H7 (cell line): Measurements from ENCODE around the gene SS18L1. TPM values are rescaled to one million over a fixed set of nuclear protein-coding genes. Genes with fewer than 3 reads are reported as not detected.

Experiments
- DNase-seq: peaks from one replicate; pipeline ENCODE4 v3.0.0; 2012
- H3K27me3 ChIP-seq: 2 replicates; pipeline ENCODE4 v1.6.0; 2011; ENCODE audit warnings: mild to moderate bottlenecking, low read length; ENCODE audit not compliant: control insufficient read depth, insufficient read depth
- H3K36me3 ChIP-seq: replicated peaks from 2 replicates; pipeline ENCODE4 v1.5.1; 2011; ENCODE audit warnings: low read length; ENCODE audit not compliant: control insufficient read depth, insufficient read depth
- H3K4me3 ChIP-seq: 2 replicates; pipeline ENCODE4 v1.5.1; 2011; ENCODE audit warnings: low read depth, mild to moderate bottlenecking, control low read depth, low read length, moderate library complexity; ENCODE audit not compliant: insufficient read depth
- total RNA-seq: library from RNA; depleted of rRNA; stranded (reverse); fragments of >200 nt; shearing (Covaris generic); gene quantifications from 2 replicates; pipeline ENCODE4 v1.2.3, GENCODE V29; 2014

Gene SS18L1
- total RNA-seq, 1 experiment from 2014 or later: 15.1 TPM

DNA sequence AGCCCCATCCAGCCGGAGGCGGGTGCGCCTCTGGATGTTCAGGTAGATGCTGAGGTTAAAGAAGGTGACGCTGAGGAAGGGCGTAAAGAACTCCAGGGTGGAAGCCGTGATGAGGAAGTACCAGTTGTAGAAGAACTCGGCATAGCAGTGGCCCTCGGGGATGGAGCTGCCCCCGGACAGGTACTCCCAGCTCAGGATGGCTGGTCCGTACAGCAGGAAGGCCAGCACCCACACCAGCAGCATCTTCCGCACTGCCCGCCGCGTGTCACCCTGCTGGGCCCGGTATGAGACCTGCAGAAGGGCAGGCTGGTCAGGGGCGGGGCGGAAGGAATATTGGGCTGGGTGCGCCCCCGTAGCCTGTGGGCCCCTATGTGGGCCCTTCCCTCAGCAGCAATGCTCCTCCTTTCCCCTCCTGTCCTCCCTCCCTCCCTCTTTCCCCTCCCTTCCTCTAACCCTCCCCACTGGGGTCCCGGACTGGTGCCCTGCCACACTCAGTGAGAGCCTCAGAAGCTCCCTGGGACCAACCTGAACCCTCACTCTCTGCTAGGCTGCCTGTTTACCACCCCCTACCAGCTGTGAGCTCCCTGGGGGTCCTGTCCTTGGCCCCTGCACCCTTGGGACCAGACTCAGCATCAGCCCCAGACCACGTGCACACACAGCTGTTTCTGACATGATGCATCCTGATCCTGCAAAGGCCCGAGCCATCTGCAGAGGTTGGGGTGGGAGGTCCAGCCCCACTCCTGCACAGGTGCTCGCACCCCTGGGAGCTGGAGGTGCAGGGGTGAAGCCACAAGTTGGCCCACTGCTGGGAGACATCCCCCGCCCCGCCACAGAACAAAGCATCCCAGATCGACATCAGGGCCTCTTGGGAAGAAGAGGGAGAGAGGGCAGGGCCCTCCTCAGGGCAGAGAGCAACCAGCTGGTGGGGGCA lies 73.3 kb downstream of the SS18L1 start:
- peaks cover 36% of the 10 kb centered on the region for H3K27me3 ChIP-seq
- H3K36me3 ChIP-seq: no peaks in the 10 kb centered on the region
- no peak overlapping the region for H3K4me3 ChIP-seq
- no peak for DNase-seq

- peaks cover 38% of the 10 kb centered on the region for H3K27me3 ChIP-seq
- peak; percentile 82 for DNase-seq
- H3K4me3 ChIP-seq: no peak overlapping the region
- no peaks in the 10 kb centered on the region for H3K36me3 ChIP-seq
Observed at GRCh38 chr20:62217913-62218773, 74.6 kb downstream of the SS18L1 start.

GRCh38 chr20:62219101-62219991 lies 75.8 kb downstream of the SS18L1 start:
- Histone ChIP-seq H3K36me3 (no peaks in the 10 kb centered on the region), H3K27me3 (peaks cover 38% of the 10 kb centered on the region), H3K4me3 (peak overlapping the region; percentile 31)
- DNase-seq: peak; percentile 91

GRCh38 chr20:62219992-62220665 lies 76.6 kb downstream of the SS18L1 start, which contains the start of gene HRH3:
Gene HRH3, minus strand, starts transcription at chr20:62220278. Its CDS starts 308 bp downstream, at chr20:62219970.
- H3K36me3 ChIP-seq: no peaks in the 10 kb centered on the region
- H3K27me3 ChIP-seq: peaks cover 38% of the 10 kb centered on the region
- peak; percentile 99 for DNase-seq
- peak within 1 kb of the TSS; percentile 33 for H3K4me3 ChIP-seq

DNA sequence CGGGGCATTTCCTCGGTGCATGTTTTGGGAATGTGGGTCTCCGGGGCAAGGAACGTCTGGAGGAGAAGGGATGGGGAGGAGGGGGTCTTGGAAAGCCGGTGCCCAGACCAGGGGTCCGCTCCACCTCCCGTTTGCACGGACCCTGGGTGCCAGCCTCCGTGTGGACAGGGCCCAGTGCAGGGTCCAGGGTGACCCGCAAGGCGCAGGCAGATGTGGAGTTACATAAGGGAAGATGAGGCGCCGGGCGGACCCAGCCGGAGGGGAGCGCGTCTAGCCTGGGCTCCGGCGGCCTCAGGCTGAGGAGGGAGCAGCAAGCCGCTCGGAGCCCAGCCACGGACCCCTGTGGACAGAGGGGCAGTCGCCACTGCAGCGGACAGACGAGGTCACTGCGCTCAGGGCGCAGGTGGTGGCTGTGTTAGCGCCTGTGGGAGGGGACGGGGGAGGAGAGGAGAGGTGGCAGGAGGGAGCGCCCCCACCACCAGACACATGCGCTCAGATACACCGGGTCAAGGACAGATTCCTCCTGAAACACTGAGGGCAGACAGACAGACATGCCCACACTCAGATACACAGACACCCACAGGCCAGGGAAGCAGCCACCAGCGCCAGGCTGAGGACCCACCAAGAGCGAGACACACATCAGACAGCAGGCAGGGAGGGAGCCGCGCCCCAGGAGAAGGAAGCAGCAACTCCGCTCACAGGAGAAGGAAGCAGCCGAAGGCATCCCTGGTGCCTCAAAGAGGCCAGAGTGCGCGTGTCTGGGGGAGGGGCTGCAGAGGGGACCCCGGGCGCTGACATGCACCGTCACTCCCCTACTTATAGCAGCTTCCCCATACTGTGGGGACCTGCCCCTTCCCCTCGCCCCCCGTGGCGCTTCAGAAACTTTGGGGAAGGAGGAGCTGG lies 77.3 kb downstream of the SS18L1 start:
- no peaks in the 10 kb centered on the region for H3K36me3 ChIP-seq
- DNase-seq: peak; percentile 88
- peaks cover 38% of the 10 kb centered on the region for H3K27me3 ChIP-seq
- H3K4me3 ChIP-seq: peak overlapping the region; percentile 33; the same call in 1 of the 2 replicates

DNA sequence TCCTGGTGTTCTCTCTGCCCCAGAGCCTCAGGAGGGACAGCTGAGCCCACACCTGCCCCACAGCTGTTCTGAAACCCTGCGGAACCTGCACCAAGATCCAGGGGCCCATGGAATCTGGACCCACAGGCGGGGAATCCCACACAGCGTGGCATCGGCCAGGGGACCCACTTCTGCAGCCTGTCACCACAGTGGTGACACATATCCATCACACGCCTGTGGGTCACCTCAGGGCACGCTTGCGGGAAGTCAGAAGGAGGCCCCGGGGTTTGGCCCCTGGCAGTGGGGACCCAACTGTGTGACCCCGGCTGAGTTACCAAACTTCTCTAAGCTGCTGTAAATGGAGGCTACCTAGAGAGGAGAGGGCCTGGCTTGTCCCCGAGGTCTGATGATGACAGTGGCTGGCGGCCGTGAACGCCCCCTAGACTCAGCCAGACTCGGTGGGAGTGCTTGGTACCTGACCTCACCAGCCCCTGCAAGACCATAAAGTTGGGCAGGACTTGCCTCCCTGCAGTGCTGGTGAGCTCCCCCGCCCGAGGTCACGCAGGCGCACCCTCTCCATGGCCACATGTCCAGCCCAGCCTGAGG lies 78.8 kb downstream of the SS18L1 start:
- Histone ChIP-seq H3K27me3 (peaks cover 38% of the 10 kb centered on the region), H3K36me3 (no peaks in the 10 kb centered on the region), H3K4me3 (no peak overlapping the region)
- DNase-seq: no peak

GRCh38 chr20:62222972-62223371 lies 79.4 kb downstream of the SS18L1 start:
- H3K36me3 ChIP-seq: no peaks in the 10 kb centered on the region
- peaks cover 34% of the 10 kb centered on the region for H3K27me3 ChIP-seq
- no peak overlapping the region for H3K4me3 ChIP-seq
- no peak for DNase-seq

DNA sequence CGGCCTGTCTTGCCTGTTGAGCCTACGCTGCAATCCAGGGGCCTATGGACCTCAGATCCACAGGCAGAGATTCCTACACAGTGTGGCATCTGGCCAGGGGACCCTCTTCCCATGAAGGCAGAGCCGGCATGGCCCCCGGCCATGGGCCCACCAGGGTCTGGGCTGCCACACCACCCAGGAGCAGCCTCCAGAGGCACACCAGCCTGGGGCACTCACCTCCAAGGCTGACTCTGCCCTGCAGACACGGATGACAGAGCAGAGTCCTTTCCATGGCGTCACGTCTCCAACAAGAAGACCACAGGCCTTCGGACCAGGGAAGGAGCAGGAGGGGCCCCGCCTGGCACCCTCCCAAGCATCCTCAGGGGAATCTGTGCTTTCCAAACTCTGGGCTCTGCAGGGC lies 80.0 kb downstream of the SS18L1 start:
- peaks cover 28% of the 10 kb centered on the region for H3K27me3 ChIP-seq
- H3K4me3 ChIP-seq: no peak overlapping the region
- no peak for DNase-seq
- H3K36me3 ChIP-seq: no peaks in the 10 kb centered on the region

DNA sequence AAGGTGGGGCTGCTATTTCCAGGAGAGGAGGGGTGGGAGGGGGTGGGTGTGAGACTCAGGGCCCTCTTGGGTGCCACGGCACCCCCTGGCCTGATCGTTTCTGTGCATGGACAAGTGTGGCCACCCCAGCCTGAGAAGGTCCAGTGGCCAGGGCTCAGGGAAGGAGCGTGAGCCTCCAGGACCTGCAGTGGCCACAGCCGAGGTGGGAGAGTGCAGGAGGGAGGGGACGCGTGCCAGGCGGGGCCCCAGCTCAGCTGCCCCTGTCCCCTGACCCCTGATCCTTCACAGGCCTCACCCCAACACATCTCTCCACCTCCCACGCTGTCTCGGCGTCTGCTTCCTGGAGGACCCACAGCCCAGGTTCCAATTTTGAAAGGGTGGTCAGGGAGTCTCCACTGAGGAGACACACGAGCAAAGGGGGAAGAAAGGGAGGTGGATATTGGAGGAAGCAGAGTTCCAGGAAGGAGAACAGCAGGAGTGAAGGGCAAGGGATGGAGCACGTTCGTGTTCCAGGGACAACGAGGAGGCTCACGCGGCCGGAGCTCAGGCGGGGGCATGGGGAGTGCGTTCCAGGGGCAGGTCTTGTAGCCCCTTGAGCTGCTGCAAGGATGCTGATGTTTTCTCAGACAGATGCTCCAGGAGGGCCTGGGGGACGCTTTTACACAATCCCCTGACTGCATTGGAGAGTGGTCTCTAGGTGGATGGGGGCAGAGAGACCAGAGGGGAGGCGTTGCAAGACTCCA lies 80.7 kb downstream of the SS18L1 start:
- Histone ChIP-seq H3K27me3 (peaks cover 21% of the 10 kb centered on the region), H3K36me3 (no peaks in the 10 kb centered on the region), H3K4me3 (no peak overlapping the region)
- DNase-seq: no peak

DNA sequence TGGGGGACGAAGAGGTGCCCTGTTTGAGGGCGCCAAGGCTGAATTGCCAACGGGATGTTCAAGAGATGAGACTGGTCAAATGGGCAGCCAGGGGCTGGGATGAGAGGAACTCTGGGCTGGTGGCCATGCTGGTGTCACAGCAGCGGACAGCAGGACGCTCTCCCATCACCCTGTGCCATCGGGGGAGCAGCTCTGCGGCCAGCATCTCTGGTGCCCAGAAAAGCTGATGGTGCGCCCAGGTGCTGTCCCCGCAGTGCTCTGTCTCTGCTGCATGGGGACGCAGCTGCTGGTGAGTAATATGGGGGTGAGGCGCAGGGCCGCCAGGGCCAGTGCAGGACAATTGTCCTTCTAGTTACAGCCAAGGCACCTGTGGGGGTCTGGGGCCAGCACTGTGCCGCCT lies 81.5 kb downstream of the SS18L1 start:
- no peak overlapping the region for H3K4me3 ChIP-seq
- H3K27me3 ChIP-seq: peaks cover 17% of the 10 kb centered on the region
- DNase-seq: no peak
- H3K36me3 ChIP-seq: no peaks in the 10 kb centered on the region

- no peak for DNase-seq
- Histone ChIP-seq H3K4me3 (no peak overlapping the region), H3K36me3 (no peaks in the 10 kb centered on the region), H3K27me3 (peaks cover 9% of the 10 kb centered on the region)
Observed at GRCh38 chr20:62225820-62226635, 82.5 kb downstream of the SS18L1 start.
